Measurements from ENCODE around the gene DNA2.

DNA sequence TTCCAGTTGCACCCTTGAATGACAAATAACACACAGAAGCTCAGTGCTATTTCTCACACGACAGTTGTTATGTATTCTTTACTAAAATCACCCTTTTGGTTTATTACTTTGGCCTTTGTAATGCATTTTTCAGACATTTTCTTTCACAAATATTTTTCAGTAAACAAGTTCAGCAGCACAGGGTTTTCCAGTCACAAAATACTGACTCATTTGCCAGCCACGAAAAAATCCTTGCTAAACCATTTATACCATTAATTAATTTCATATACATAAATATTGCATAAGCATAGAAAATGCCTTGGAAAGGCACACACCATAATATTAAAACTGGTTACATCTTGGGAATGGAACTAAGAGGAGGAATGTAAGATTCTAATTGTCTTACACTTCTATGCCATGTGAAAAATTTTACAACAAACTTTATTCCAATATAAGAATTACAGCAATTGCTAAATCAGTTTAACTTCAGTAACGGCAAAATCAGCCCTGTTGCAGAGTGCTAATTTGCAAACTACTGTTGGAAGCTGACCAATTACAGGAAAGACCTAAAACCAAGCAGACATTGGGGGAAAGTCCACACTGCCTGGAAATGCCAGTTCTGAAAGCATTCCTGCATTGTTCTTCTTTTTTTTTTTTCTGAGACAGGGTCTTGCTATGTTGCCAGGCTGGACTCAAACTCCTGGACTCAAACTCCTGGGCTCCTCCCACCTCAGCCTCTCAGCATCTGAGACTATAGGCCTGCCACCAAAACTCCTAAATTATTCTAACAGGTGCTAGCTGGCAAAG lies 107.5 kb downstream of the DNA2 start:
- no peak for TF ChIP-seq TAF1 (IDR thresholded peaks at IDR 0.05; ENCODE audit: borderline replicate concordance, low read depth, low read length)
- TF ChIP-seq POLR2A (IDR thresholded peaks at IDR 0.05; ENCODE audit: low read depth, low read length): no peak
